GM19238 (cell line): ENCODE results near the gene ANKRD44.

Source experiments
- DNase-seq: peaks from one replicate; pipeline ENCODE4 v3.0.0; 2011; ENCODE audit warnings: low spot score; ENCODE audit not compliant: insufficient read length

The ANKRD44 gene

GRCh38 chr2:197239434-197239833 is 71.1 kb downstream of the ANKRD44 start:
- DNase-seq: no peak

- DNase-seq: no peak
Measured at GRCh38 chr2:197238043-197238365, 72.6 kb downstream of the ANKRD44 start.

DNA sequence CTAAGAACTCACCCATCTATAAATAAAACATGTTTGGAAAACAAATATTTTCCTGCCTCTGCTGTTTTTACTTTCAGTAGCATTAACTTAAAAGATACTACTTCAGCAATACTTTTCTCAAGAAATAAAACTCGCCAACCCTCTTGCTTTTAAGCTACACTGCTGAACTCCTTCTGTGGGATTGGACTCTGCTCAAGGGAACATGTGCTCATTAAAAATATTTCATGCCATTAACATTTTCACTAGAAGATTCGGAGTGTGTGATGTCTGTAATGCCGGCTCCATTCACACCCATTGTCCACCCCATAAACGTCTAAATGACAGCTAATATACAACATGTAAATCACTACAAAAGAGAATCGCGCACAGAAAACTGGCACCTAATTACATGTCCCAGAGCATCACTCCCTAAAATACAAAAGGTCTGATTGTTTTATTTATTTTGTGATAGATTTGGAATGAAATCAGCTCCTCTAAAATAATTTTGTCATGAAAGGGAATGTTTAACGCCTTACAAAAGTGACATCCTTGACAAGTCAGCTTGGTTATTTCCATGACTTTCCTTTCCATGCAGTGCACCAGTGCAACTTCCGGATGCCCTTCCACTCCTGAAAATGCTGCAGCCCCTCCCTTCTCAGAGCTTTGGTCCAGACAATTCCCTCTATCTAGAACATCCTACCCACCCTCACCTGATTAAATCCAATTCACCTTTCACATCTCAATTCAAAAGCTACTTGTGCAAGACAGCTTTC is 73.1 kb downstream of the ANKRD44 start:
- no peak for DNase-seq

- DNase-seq: no peak
Measured at GRCh38 chr2:197236816-197237215, 73.8 kb downstream of the ANKRD44 start.

GRCh38 chr2:197236159-197236558 is 74.4 kb downstream of the ANKRD44 start:
- no peak for DNase-seq

- no peak for DNase-seq
Measured at GRCh38 chr2:197235711-197236110, 74.9 kb downstream of the ANKRD44 start.

GRCh38 chr2:197234671-197235191 is 75.8 kb downstream of the ANKRD44 start:
- DNase-seq: no peak

- no peak for DNase-seq
Measured at GRCh38 chr2:197233473-197233872, 77.1 kb downstream of the ANKRD44 start.

GRCh38 chr2:197232010-197232409 is 78.6 kb downstream of the ANKRD44 start:
- no peak for DNase-seq

- no peak for DNase-seq
Measured at GRCh38 chr2:197229509-197230443, 80.8 kb downstream of the ANKRD44 start.

DNA sequence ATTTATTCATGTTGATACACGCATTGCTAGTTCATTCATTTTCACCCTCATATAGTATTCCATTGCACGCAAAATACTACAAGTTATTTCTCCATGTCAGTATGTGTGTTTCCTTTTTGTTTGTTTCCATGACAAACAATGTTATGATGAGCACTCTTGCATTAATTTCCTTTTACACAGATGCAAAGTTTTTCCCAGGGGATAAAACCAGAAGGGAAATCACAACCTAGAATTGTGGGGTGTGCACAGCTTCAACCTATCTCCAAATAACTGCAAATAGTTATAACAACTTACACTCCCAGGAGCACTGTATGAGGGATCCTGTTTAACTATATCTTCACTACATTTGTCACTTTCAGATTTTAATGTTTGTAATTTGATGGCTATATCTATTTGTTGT is 87.1 kb downstream of the ANKRD44 start:
- DNase-seq: no peak

DNA sequence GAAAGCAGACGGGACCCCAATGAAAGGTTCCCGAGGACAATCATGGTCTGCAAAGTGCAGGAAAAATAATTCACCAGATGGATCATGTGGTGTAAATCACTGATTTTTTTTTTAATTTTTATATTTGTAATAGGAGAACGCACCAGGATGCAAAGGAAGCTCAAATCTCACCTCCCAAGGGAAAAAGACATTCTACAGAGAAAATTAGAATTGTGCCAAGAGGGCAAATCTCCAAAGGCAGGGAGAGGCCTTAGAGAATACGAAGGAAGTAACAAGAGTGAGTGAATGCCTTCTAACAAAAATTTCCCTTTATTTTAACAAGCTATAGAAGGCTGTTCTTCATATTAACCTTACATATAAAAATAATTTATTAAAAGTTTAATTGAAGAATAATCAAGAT is 90.9 kb downstream of the ANKRD44 start:
- DNase-seq: no peak

DNA sequence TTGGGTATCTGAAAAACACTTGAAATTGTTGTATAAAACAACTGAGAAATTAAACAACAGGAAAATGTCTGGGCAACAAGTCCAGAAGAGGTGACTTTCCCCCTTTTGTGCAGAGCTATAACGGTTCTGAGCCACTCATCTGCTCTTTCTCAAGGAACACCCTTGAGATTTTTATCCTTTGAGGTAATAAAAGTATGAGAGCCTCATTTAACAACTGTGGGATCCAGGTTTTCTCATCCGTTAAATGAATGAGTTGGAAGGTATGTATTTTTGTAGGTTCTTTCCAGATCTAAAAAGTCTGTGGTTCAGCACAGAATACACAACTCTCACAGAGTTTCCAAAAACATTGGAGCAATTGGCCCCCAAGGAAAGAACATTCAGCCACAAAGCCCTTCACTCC is 93.0 kb downstream of the ANKRD44 start:
- DNase-seq: no peak

DNA sequence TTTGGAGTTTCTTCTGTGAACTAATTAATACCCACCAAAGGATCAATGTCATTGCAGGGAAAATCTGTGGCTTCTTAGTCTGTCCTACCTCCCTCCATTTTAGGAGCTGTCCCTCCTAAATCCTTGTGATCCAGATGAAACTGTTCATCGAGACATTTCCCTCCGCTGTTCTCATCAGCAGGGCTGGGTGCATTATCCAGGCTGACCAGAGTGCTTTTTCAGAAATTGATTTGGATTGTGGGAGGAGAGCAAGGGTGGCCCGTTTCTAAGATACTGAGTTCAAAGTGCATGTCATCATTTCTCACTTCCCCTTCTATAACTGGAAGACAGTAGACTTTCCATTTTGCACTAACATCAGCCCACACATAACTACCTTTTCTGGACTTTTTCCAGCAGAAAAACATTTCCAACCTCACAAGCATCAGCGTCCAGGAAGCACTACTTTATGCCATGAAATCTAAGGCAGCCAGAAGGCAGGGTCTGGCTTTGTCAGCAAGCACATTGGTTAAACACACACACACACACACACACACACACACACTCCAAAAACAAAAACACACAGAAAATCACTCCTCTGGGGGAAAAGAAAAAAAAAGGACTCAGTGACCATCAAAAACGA is 94.1 kb downstream of the ANKRD44 start:
- DNase-seq: no peak

DNA sequence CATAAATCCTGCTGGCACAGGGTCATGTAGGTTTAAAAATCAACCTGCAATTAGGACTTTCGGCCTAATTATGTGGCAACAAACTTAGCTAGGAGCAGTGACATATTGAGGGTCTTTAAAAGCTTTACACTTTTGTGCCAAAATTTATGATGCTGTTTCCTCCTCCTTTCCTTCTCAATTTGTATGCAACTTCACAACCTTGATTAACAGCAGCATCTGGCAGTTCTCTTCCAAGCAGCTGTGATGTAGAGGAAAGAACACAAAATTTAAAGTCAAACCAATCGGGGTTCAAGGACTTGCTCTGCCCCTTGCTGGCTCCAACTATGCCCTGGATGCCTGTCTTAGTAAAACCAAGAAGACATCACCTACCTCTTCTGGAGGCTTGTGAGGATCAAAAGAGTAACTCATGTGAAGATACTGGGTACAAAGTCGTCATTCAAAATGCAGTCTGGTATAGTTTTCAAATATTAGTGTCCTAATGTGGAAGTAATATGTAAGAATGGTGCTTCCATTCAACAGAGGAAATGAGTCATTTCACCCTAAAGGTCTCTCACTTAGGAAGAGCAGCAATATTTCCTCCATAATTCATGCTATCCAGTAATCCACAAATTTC is 94.7 kb downstream of the ANKRD44 start:
- DNase-seq: no peak

- DNase-seq: no peak
Measured at GRCh38 chr2:197212344-197213262, 98.0 kb downstream of the ANKRD44 start.

DNA sequence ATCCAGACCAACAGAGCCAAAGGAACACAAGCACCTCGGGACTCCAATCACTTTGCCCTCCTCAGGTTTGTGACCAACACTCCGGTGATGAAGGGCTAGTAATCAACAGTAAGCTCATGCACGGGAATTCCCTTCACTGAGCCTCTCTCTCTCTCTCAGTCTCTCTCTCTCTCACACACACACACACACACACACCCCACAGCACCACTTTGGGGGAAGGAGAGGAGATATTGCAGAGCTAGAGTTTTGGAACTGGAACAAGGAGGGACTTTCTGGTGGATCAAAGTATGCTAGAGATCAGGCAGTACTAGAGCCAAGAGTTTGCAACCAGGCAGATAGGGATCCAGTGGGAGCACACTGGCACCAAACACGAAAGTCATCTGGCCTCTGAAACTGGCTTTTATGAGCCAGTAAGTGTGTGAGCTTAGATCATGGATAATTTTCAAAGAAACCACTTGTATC is 98.7 kb downstream of the ANKRD44 start:
- DNase-seq: no peak

GRCh38 chr2:197210430-197210829 is 100.2 kb downstream of the ANKRD44 start:
- DNase-seq: no peak

DNA sequence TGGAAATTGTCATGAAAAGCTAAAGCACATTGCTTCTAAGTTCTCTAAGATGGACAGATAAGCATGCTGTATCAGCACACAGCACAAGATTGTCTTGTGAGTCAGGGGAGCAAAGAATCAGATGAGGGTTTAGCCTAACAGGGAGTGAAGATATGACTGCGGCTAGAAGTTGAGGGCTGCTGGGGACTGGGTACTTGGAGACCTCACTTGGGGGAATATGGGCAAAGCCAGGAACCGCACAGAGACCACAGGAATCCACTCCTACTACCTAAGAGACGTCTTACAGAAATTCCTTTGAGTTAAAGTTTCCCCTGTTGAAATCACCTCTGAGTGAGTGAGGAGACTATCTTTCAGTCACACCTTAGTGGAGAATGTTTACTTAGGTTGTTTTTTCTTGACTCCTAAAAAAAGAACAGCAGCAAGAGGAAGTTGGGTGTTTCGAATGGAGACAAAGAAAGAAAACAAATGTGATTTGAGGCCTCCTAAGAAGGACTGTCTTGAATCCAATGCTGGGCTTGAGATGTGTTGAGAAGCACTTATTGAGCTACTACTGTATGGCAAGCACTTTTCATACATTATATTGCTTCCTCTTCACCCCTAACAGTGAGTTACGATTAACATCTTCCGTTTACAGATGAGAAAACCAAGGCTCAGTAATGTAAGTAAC is 100.7 kb downstream of the ANKRD44 start:
- no peak for DNase-seq

DNA sequence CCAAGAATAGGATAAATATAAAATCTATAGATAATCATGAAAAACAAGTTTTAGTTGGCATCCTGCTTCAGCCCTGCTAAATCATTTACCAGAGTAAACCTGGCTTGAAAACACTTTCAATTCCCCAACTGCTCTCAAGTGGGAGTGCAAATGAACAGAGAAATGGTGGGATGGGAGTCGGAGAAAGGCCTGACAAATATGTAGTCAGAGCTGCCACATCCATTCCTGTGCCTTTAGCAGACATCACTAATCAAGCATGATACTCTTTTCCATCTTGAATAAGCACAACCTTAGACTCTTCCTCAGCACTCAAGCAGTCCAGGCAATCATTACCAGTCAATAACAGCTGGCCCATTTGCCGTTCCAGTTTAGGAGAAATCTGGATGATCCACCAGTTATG is 101.3 kb downstream of the ANKRD44 start:
- no peak for DNase-seq
